Measurements from ENCODE around the gene EN1. TPM values are rescaled to one million over a fixed set of nuclear protein-coding genes. Genes with fewer than 3 reads are reported as not detected.

EN1 gene
- total and polyA plus RNA-seq, 2 of the 4 experiments (the other 2 are of a cell fraction), result not detected

DNA sequence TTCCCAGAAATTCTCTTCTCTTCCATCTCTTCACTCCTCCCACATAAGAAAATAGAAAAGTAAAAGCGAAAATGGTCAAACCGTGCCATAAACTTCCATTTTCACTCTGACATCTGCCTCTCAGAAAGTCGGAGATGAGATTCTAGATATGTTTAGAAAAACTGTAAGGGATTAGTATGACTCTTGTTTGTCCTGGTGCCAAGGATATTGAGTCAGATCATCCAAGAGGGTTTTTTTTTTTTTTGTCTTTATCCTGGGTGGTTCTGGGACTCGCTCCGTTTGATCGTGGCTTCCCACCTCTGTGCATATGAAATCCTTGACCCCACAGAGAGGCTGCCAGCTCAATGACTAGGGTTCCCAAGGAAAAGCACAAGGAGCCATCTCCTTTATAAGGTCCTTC is 17.3 kb downstream of the EN1 start:
- Histone ChIP-seq H2AK9ac (replicated peaks; ENCODE audit: low read depth, low read length, poor library complexity) (no peak overlapping the region), H3K56ac (ENCODE audit: extremely low read depth, insufficient read depth, low read length) (no peak overlapping the region), H2BK120ac (ENCODE audit: low read depth, low read length) (no peak overlapping the region), H3K4me3 (ENCODE audit: insufficient read depth, low read depth, low read length) (no peak overlapping the region), H2AFZ (replicated peaks; ENCODE audit: low read length, poor library complexity) (no peak overlapping the region), H2BK15ac (ENCODE audit: low read depth, low read length) (no peak overlapping the region), H4K20me1 (ENCODE audit: insufficient read depth, low read length) (no peaks in the 10 kb centered on the region), H3K23ac (ENCODE audit: low read depth, low read length) (no peak overlapping the region), H3K14ac (replicated peaks; ENCODE audit: low read depth, low read length) (no peak overlapping the region), H3K9me1 (ENCODE audit: insufficient read depth, low read length) (no peaks in the 10 kb centered on the region; the same call in 1 of the 2 replicates), H3K18ac (ENCODE audit: low read depth, low read length) (no peak overlapping the region), H2AK5ac (ENCODE audit: low read depth, low read length) (no peak overlapping the region), H3K4me2 (ENCODE audit: low read depth, low read length) (no peak overlapping the region), H4K91ac (ENCODE audit: insufficient read depth, low read depth, low read length) (no peak overlapping the region), H4K8ac (ENCODE audit: low read depth in 2 of 2, low read length in 2 of 2) (no peak overlapping the region), H2BK20ac (ENCODE audit: low read depth, low read length) (no peak overlapping the region), H3K27me3 (ENCODE audit: control insufficient read depth, insufficient read depth, low read length) (peaks cover 41% of the 10 kb centered on the region), H3K27ac (ENCODE audit: insufficient read depth, low read length) (no peak overlapping the region), H3K4ac (ENCODE audit: low read depth, low read length) (no peak overlapping the region), H3K79me1 (ENCODE audit: low read depth in 1 of 2, low read length in 2 of 2) (no peaks in the 10 kb centered on the region), H3K9ac (ENCODE audit: low read depth, low read length) (no peak overlapping the region), H2BK5ac (ENCODE audit: low read depth, low read length, poor library complexity, severe bottlenecking) (no peak overlapping the region), H3K4me1 (ENCODE audit: control insufficient read depth, insufficient read depth, low read length) (no peaks in the 10 kb centered on the region), H3K36me3 (ENCODE audit: control insufficient read depth, insufficient read depth, low read length) (no peaks in the 10 kb centered on the region), H3K9me3 (ENCODE audit: control insufficient read depth, insufficient read depth, low read length) (no peaks in the 10 kb centered on the region), H4K5ac (ENCODE audit: low read depth, low read length) (no peak overlapping the region)
- in situ Hi-C loops (cut with MboI; ENCODE audit: low sequenced_read_pairs) (no loop called here), intact Hi-C loops (cut with micrococcal nuclease) (no loop called here), dilution Hi-C loops (cut with HindIII; ENCODE audit: low sequenced_read_pairs, unreplicated experiment) (no loop called here)
- CTCF ChIA-PET, result no interaction called here
- POLR2A ChIA-PET (ENCODE audit: unreplicated experiment), result no interaction called here
- TF ChIP-seq, protein P1, sequence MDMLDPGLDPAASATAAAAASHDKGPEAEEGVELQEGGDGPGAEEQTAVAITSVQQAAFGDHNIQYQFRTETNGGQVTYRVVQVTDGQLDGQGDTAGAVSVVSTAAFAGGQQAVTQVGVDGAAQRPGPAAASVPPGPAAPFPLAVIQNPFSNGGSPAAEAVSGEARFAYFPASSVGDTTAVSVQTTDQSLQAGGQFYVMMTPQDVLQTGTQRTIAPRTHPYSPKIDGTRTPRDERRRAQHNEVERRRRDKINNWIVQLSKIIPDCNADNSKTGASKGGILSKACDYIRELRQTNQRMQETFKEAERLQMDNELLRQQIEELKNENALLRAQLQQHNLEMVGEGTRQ (IDR thresholded peaks at IDR 0.05; ENCODE audit: low read depth, low read length), result no peak
- no peak for TF ChIP-seq RFX5 (IDR thresholded peaks at IDR 0.05; ENCODE audit: low read depth, low read length)
- no peak for TF ChIP-seq SMC3 (IDR thresholded peaks at IDR 0.05; ENCODE audit: low read depth, low read length)
- TF ChIP-seq, protein P2, sequence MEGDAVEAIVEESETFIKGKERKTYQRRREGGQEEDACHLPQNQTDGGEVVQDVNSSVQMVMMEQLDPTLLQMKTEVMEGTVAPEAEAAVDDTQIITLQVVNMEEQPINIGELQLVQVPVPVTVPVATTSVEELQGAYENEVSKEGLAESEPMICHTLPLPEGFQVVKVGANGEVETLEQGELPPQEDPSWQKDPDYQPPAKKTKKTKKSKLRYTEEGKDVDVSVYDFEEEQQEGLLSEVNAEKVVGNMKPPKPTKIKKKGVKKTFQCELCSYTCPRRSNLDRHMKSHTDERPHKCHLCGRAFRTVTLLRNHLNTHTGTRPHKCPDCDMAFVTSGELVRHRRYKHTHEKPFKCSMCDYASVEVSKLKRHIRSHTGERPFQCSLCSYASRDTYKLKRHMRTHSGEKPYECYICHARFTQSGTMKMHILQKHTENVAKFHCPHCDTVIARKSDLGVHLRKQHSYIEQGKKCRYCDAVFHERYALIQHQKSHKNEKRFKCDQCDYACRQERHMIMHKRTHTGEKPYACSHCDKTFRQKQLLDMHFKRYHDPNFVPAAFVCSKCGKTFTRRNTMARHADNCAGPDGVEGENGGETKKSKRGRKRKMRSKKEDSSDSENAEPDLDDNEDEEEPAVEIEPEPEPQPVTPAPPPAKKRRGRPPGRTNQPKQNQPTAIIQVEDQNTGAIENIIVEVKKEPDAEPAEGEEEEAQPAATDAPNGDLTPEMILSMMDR (conservative IDR thresholded peaks at IDR 0.05; ENCODE audit: low read depth, low read length), result no peak
- TF ChIP-seq MAFK (IDR thresholded peaks at IDR 0.05; ENCODE audit: low read depth, low read length), result no peak
- no peak for TF ChIP-seq BHLHE40 (IDR thresholded peaks at IDR 0.05; ENCODE audit: low read depth, low read length)
- no peak for TF ChIP-seq CHD1 (IDR thresholded peaks at IDR 0.05; ENCODE audit: low read depth, low read length)
- no peak for TF ChIP-seq NFE2L2 (IDR thresholded peaks at IDR 0.05; ENCODE audit: low read depth, low read length)
- no peak for TF ChIP-seq POLR2A (IDR thresholded peaks at IDR 0.05; ENCODE audit: low read depth, low read length)
- no peak for TF ChIP-seq RCOR1 (IDR thresholded peaks at IDR 0.05; ENCODE audit: insufficient replicate concordance, low read length)
- TF ChIP-seq RAD21 (IDR thresholded peaks at IDR 0.05; ENCODE audit: low read length), result no peak
- no peak for TF ChIP-seq MXI1 (IDR thresholded peaks at IDR 0.05; ENCODE audit: borderline replicate concordance, low read depth, low read length)
- no peak for TF ChIP-seq CEBPB (IDR thresholded peaks at IDR 0.05; ENCODE audit: low read depth, low read length)
- no peak for TF ChIP-seq FOS (IDR thresholded peaks at IDR 0.05; ENCODE audit: low read depth, low read length)
- no peak for TF ChIP-seq ELK1 (IDR thresholded peaks at IDR 0.05; ENCODE audit: borderline replicate concordance, low read depth, low read length)
- TF ChIP-seq MAZ (IDR thresholded peaks at IDR 0.05; ENCODE audit: borderline replicate concordance, low read depth, low read length), result no peak
- ATAC-seq (ENCODE audit: low read depth), result no peak
- DNase-seq, result no peak
- no CpG with 5 or more reads among the region's 6 CpGs for WGBS, 2 experiments (ENCODE audit: extremely low coverage in 2 of 2, insufficient read length in 1 of 2)
- BruUV-seq (replicated peaks), result no TSS peak

Data from IMR-90 (cell line).